GM19328 (cell line): Measurements from ENCODE around the gene PITPNM1.

ENCODE experiments used
- ATAC-seq: cut with Tn5 transposase; IDR thresholded peaks from one replicate; pipeline ENCODE4 v1.9.1; 2021; ENCODE audit warnings: mild to moderate bottlenecking, moderate library complexity; ENCODE audit not compliant: unreplicated experiment

Gene PITPNM1

GRCh38 chr11:67448220-67448609 lies 56.9 kb downstream of the PITPNM1 start:
- no peak for ATAC-seq

GRCh38 chr11:67445515-67445914 lies 59.6 kb downstream of the PITPNM1 start:
- ATAC-seq, result no peak

GRCh38 chr11:67442504-67443404 lies 62.4 kb downstream of the PITPNM1 start:
- ATAC-seq, result no peak
